GM21737 (cell line): ENCODE data around the gene CLCN1.
A peak's percentile ranks its signal among the peaks of the same experiment; 100 is the strongest.

ENCODE experiments used
- ATAC-seq: cut with Tn5 transposase; IDR thresholded peaks from one replicate; pipeline ENCODE4 v1.9.1; 2021; ENCODE audit warnings: mild to moderate bottlenecking, moderate library complexity; ENCODE audit not compliant: unreplicated experiment

CLCN1 gene

GRCh38 chr7:143292876-143293275 is 23.0 kb upstream of the CLCN1 start:
- no peak for ATAC-seq

- no peak for ATAC-seq
Measured at GRCh38 chr7:143295870-143296269, 20.0 kb upstream of the CLCN1 start.

- no peak for ATAC-seq
Measured at GRCh38 chr7:143296686-143297085, 19.2 kb upstream of the CLCN1 start.

- no peak for ATAC-seq
Measured at GRCh38 chr7:143299346-143299745, 16.6 kb upstream of the CLCN1 start.

GRCh38 chr7:143299840-143300239 is 16.1 kb upstream of the CLCN1 start:
- no peak for ATAC-seq

- no peak for ATAC-seq
Measured at GRCh38 chr7:143300959-143301935, 14.7 kb upstream of the CLCN1 start.

- ATAC-seq, result no peak
Measured at GRCh38 chr7:143303733-143304132, 12.2 kb upstream of the CLCN1 start.

- no peak for ATAC-seq
Measured at GRCh38 chr7:143304938-143305337, 11.0 kb upstream of the CLCN1 start.

GRCh38 chr7:143305423-143306070 is 10.4 kb upstream of the CLCN1 start:
- no peak for ATAC-seq

- no peak for ATAC-seq
Measured at GRCh38 chr7:143308632-143309031, 7.3 kb upstream of the CLCN1 start.

GRCh38 chr7:143314127-143314526 is 1.8 kb upstream of the CLCN1 start:
- ATAC-seq, result no peak

- ATAC-seq, result no peak
Measured at GRCh38 chr7:143316492-143316891, 581 bp downstream of the CLCN1 start.

GRCh38 chr7:143318661-143319060 is 2.8 kb downstream of the CLCN1 start:
- no peak for ATAC-seq

- no peak for ATAC-seq
Measured at GRCh38 chr7:143320620-143321019, 4.7 kb downstream of the CLCN1 start.

- ATAC-seq, result no peak
Measured at GRCh38 chr7:143321242-143321641, 5.3 kb downstream of the CLCN1 start.

GRCh38 chr7:143321734-143322133 is 5.8 kb downstream of the CLCN1 start:
- no peak for ATAC-seq

GRCh38 chr7:143322760-143323633 is 7.1 kb downstream of the CLCN1 start:
- ATAC-seq, result no peak

- ATAC-seq, result no peak
Measured at GRCh38 chr7:143323653-143324052, 7.7 kb downstream of the CLCN1 start.

GRCh38 chr7:143325240-143325639 is 9.3 kb downstream of the CLCN1 start:
- peak; percentile 73 for ATAC-seq

- ATAC-seq, result no peak
Measured at GRCh38 chr7:143327903-143328302, 12.0 kb downstream of the CLCN1 start.
